A549 (cell line): ENCODE data around the gene TRABD2B.

Experiments
- GATA3 ChIP-seq: IDR thresholded peaks from 2 replicates; pipeline ENCODE4 v1.6.1; 2012; ENCODE audit warnings: borderline replicate concordance
- HDAC2 ChIP-seq: fragments of 200-600 bp; sonication (generic); IDR thresholded peaks from 2 replicates; pipeline ENCODE4 v1.6.1; 2016
- KDM5A ChIP-seq: fragments of 200-600 bp; sonication (generic); IDR thresholded peaks from 2 replicates; pipeline ENCODE4 v1.6.1; 2016; ENCODE audit warnings: antibody characterized with exemption, mild to moderate bottlenecking
- POLR2A ChIP-seq: IDR thresholded peaks from 2 replicates; pipeline ENCODE4 v1.6.1; 2012; ENCODE audit warnings: mild to moderate bottlenecking, low read length
- TF ChIP-seq, protein P1 (sequence below): fragments of >200 bp; sonication (Bioruptor Twin); formaldehyde crosslinking; IDR thresholded peaks from 3 replicates; pipeline ENCODE4 v1.5.1; 2016

DNA sequence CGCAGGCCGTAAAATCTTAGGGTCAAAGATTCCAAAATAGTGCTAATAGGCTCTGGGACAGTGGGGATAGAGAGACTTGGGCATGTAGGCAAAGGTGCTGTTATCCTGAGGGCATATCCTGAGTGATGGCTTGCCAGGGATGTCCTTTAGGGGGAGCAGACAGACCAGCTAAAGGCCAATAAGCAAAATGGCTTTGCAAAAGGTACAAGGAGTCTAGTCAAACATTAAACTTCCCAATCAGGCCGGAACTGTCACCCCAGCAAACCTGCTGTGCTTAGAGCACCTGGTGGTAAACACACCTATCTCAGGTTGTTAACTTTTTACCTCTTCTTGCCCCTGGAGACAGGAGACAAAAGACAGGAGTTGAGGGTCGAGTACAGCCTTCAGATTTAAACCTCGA, 49.1 kb downstream of the TRABD2B start:
- no peak for TF ChIP-seq GATA3
- no peak for TF ChIP-seq KDM5A
- TF ChIP-seq, protein P1, sequence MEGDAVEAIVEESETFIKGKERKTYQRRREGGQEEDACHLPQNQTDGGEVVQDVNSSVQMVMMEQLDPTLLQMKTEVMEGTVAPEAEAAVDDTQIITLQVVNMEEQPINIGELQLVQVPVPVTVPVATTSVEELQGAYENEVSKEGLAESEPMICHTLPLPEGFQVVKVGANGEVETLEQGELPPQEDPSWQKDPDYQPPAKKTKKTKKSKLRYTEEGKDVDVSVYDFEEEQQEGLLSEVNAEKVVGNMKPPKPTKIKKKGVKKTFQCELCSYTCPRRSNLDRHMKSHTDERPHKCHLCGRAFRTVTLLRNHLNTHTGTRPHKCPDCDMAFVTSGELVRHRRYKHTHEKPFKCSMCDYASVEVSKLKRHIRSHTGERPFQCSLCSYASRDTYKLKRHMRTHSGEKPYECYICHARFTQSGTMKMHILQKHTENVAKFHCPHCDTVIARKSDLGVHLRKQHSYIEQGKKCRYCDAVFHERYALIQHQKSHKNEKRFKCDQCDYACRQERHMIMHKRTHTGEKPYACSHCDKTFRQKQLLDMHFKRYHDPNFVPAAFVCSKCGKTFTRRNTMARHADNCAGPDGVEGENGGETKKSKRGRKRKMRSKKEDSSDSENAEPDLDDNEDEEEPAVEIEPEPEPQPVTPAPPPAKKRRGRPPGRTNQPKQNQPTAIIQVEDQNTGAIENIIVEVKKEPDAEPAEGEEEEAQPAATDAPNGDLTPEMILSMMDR = no peak
- TF ChIP-seq POLR2A = no peak
- TF ChIP-seq HDAC2 = no peak
